ENCODE data around the gene ABLIM1. TPM values are rescaled to one million over a fixed set of nuclear protein-coding genes. Genes with fewer than 3 reads are reported as not detected.

Gene ABLIM1
- total RNA-seq, 1 experiment from 2014 or later = 34.0 TPM

GRCh38 chr10:114618722-114619121 is 39.4 kb downstream of the ABLIM1 start:
- Histone ChIP-seq H3K27me3 (replicated peaks; ENCODE audit: insufficient read depth, low read depth, low read length, poor library complexity) (no peaks in the 10 kb centered on the region), H3K9me3 (ENCODE audit: low read depth, low read length, poor library complexity, severe bottlenecking) (no peaks in the 10 kb centered on the region), H3K36me3 (ENCODE audit: insufficient read depth, low read length, poor library complexity, severe bottlenecking) (no peaks in the 10 kb centered on the region), H3K27ac (ENCODE audit: low read depth, low read length, poor library complexity, severe bottlenecking) (no peak overlapping the region), H3K4me1 (ENCODE audit: insufficient read depth, low read length, poor library complexity, severe bottlenecking) (no peaks in the 10 kb centered on the region), H3K4me3 (ENCODE audit: low read depth, low read length, poor library complexity, severe bottlenecking) (no peak overlapping the region)
- DNase-seq (ENCODE audit: low spot score) = no peak
- intact Hi-C loops (cut with micrococcal nuclease; ENCODE audit: unreplicated experiment) = no loop called here
- ChIA-PET POLR2A (ENCODE audit: low non-redundant PET) (no interaction called here), CTCF (no interaction called here)
- BruUV-seq (replicated peaks) = no TSS peak
- TF ChIP-seq CTCF (conservative IDR thresholded peaks at IDR 0.05; ENCODE audit: low read depth, low read length) = no peak
- no peak for TF ChIP-seq EZH2 (IDR thresholded peaks at IDR 0.05; ENCODE audit: borderline replicate concordance, low read depth, low read length, poor library complexity, severe bottlenecking)

GRCh38 chr10:114616516-114616915 is 41.6 kb downstream of the ABLIM1 start:
- Histone ChIP-seq H3K27me3 (replicated peaks; ENCODE audit: insufficient read depth, low read depth, low read length, poor library complexity) (no peaks in the 10 kb centered on the region), H3K4me3 (ENCODE audit: low read depth, low read length, poor library complexity, severe bottlenecking) (no peak overlapping the region), H3K27ac (ENCODE audit: low read depth, low read length, poor library complexity, severe bottlenecking) (no peak overlapping the region), H3K4me1 (ENCODE audit: insufficient read depth, low read length, poor library complexity, severe bottlenecking) (no peaks in the 10 kb centered on the region), H3K9me3 (ENCODE audit: low read depth, low read length, poor library complexity, severe bottlenecking) (no peaks in the 10 kb centered on the region), H3K36me3 (ENCODE audit: insufficient read depth, low read length, poor library complexity, severe bottlenecking) (no peaks in the 10 kb centered on the region)
- no peak for DNase-seq (ENCODE audit: low spot score)
- POLR2A ChIA-PET (ENCODE audit: low non-redundant PET) = no interaction called here
- TF ChIP-seq CTCF (conservative IDR thresholded peaks at IDR 0.05; ENCODE audit: low read depth, low read length) (no peak), EZH2 (IDR thresholded peaks at IDR 0.05; ENCODE audit: borderline replicate concordance, low read depth, low read length, poor library complexity, severe bottlenecking) (no peak)
- CTCF ChIA-PET = interaction anchor here (0.5 kb wide), 1 partner anchor 17 kb away, joined by 7 read pairs; no protein-coding TSS in a partner anchor
- intact Hi-C loops (cut with micrococcal nuclease; ENCODE audit: unreplicated experiment) = no loop called here
- BruUV-seq (replicated peaks) = no TSS peak

- no TSS peak for BruUV-seq (replicated peaks)
- H3K27ac ChIP-seq (ENCODE audit: low read depth, low read length, poor library complexity, severe bottlenecking) = no peak overlapping the region
- TF ChIP-seq EZH2 (IDR thresholded peaks at IDR 0.05; ENCODE audit: borderline replicate concordance, low read depth, low read length, poor library complexity, severe bottlenecking) = no peak
- TF ChIP-seq CTCF (conservative IDR thresholded peaks at IDR 0.05; ENCODE audit: low read depth, low read length) = no peak
These were observed 42.0 kb downstream of the ABLIM1 start for GRCh38 chr10:114616103-114616502.

More at GRCh38 chr10:114616103-114616502, 42.0 kb downstream of the ABLIM1 start:
- intact Hi-C loops (cut with micrococcal nuclease; ENCODE audit: unreplicated experiment) = no loop called here
- ChIA-PET CTCF (interaction anchor here (0.6 kb wide), 1 partner anchor 78 kb away, joined by 3 read pairs; no protein-coding TSS in a partner anchor), POLR2A (ENCODE audit: low non-redundant PET) (no interaction called here)
- no peaks in the 10 kb centered on the region for H3K27me3 ChIP-seq (replicated peaks; ENCODE audit: insufficient read depth, low read depth, low read length, poor library complexity)
- no peak for DNase-seq (ENCODE audit: low spot score)
- no peaks in the 10 kb centered on the region for H3K36me3 ChIP-seq (ENCODE audit: insufficient read depth, low read length, poor library complexity, severe bottlenecking)
- H3K9me3 ChIP-seq (ENCODE audit: low read depth, low read length, poor library complexity, severe bottlenecking) = no peaks in the 10 kb centered on the region
- H3K4me3 ChIP-seq (ENCODE audit: low read depth, low read length, poor library complexity, severe bottlenecking) = no peak overlapping the region
- no peaks in the 10 kb centered on the region for H3K4me1 ChIP-seq (ENCODE audit: insufficient read depth, low read length, poor library complexity, severe bottlenecking)
